CD8-positive, alpha-beta memory T cell (primary cell): ENCODE measurements around the gene LIPF. TPM values are rescaled to one million over a fixed set of nuclear protein-coding genes. Genes with fewer than 3 reads are reported as not detected.

ENCODE experiments used
- CTCF ChIA-PET: fragments of 350-600 bp; sonication (Branson Sonifier 250); formaldehyde crosslinking; loops from one replicate; lab custom pipeline; 2021; ENCODE audit warnings: antibody characterized with exemption; lab: Charles Lee
- POLR2A ChIA-PET: fragments of 350-600 bp; sonication (Branson Sonifier 250); formaldehyde crosslinking; loops from one replicate; lab custom pipeline; 2021; ENCODE audit warnings: antibody characterized with exemption; lab: Charles Lee
- DNase-seq, 5 donors: peaks; one replicate each; pipeline versions ENCODE4 v3.0.0 to v3.0.0-alpha.2; 2020 to 2022; ENCODE audit warnings: mixed read lengths in 1 of 5
- H3K27ac ChIP-seq: one replicate; pipeline ENCODE4 v1.7.0; 2013; ENCODE audit warnings: low read depth, mild to moderate bottlenecking, low read length, moderate library complexity
- H3K27me3 ChIP-seq: 2 replicates; pipeline ENCODE4 v1.7.0; 2013; ENCODE audit warnings: low read length, mild to moderate bottlenecking; ENCODE audit not compliant: insufficient read depth, poor library complexity, severe bottlenecking
- H3K36me3 ChIP-seq: 2 replicates; pipeline ENCODE4 v1.7.0; 2013; ENCODE audit warnings: mild to moderate bottlenecking, low read length, moderate library complexity; ENCODE audit not compliant: insufficient read depth
- H3K4me1 ChIP-seq: 2 replicates; pipeline ENCODE4 v1.7.0; 2013; ENCODE audit warnings: mild to moderate bottlenecking, low read length, moderate library complexity; ENCODE audit not compliant: insufficient read depth
- H3K4me3 ChIP-seq: 2 replicates; pipeline ENCODE4 v1.7.0; 2013; ENCODE audit warnings: mild to moderate bottlenecking, low read length
- H3K9me3 ChIP-seq: 2 replicates; pipeline ENCODE4 v1.7.0; 2013; ENCODE audit warnings: mild to moderate bottlenecking, low read length
- H3K27ac Mint-ChIP-seq, 8 donors: one replicate each; pipeline ENCODE4 v1.8.0; 2020 to 2021; ENCODE audit warnings: mixed read lengths in 8 of 8, mild to moderate bottlenecking in 6 of 8, inconsistent platforms in 3 of 8, moderate library complexity in 3 of 8
- H3K27me3 Mint-ChIP-seq, 2 donors: one replicate each; pipeline ENCODE4 v1.8.0; 2020 to 2021; ENCODE audit warnings: mixed read lengths in 2 of 2, mild to moderate bottlenecking in 1 of 2, moderate library complexity in 1 of 2
- H3K36me3 Mint-ChIP-seq, 3 donors: one replicate each; pipeline ENCODE4 v1.8.0; 2020 to 2021; ENCODE audit warnings: mixed read lengths in 3 of 3, inconsistent platforms in 1 of 3, mild to moderate bottlenecking in 1 of 3
- H3K4me1 Mint-ChIP-seq, 3 donors: one replicate each; pipeline ENCODE4 v1.8.0; 2020 to 2021; ENCODE audit warnings: mixed read lengths in 3 of 3, inconsistent platforms in 1 of 3, mild to moderate bottlenecking in 1 of 3
- H3K4me3 Mint-ChIP-seq, 7 donors: one replicate each; pipeline ENCODE4 v1.8.0; 2020 to 2021; ENCODE audit warnings: mixed read lengths in 7 of 7, mild to moderate bottlenecking in 6 of 7, moderate library complexity in 4 of 7, inconsistent platforms in 2 of 7
- H3K9me3 Mint-ChIP-seq, 5 donors: one replicate each; pipeline ENCODE4 v1.8.0; 2020 to 2022; ENCODE audit warnings: mixed read lengths in 5 of 5, mild to moderate bottlenecking in 3 of 5, moderate library complexity in 2 of 5, inconsistent platforms in 1 of 5
- polyA plus RNA-seq: library from polyadenylated mRNA; unstranded; fragments of 300-500 nt; fragmentation: Illumina TruSeq; gene quantifications from one replicate; pipeline ENCODE4 v1.2.3, GENCODE V29; 2021
- total RNA-seq, 2 experiments: library from RNA; stranded (reverse); gene quantifications; one replicate each; pipeline ENCODE4 v1.2.3, GENCODE V29; 2021

The LIPF gene, protein sequence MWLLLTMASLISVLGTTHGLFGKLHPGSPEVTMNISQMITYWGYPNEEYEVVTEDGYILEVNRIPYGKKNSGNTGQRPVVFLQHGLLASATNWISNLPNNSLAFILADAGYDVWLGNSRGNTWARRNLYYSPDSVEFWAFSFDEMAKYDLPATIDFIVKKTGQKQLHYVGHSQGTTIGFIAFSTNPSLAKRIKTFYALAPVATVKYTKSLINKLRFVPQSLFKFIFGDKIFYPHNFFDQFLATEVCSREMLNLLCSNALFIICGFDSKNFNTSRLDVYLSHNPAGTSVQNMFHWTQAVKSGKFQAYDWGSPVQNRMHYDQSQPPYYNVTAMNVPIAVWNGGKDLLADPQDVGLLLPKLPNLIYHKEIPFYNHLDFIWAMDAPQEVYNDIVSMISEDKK
- not detected for total RNA-seq
- polyA plus RNA-seq, result not detected

DNA sequence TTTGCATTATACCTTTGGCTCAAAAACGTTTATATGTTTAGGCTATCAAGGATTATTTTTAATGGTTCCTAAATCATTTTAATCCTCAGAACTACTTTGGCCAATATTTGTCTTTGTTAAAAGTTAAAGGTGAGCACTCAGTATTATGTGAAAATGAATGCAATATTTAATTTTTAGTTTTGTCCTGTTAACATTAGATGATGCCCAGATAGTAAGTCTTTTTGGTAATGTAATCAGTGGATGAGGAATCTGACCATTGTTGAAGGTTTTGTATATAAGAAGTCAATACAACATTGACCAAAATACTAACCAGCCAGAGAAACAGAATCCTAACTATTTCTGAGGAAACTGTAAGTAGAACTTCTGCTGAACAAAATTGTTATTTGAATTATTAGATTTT, at the start of gene LIPF:
TSS of gene LIPF (plus strand) at position 301 of the 400 bp plus-strand sequence. CDS start 2,856 bp downstream, outside the sequence.
- no peaks in the 10 kb centered on the region for H3K27me3 ChIP-seq
- H3K27me3 Mint-ChIP-seq, result peaks cover 6 to 8% of the 10 kb centered on the region in 2 donors
- H3K36me3 Mint-ChIP-seq, result no peaks in the 10 kb centered on the region
- peaks cover 0 to 2% (median 0%) of the 10 kb centered on the region in 5 donors for H3K9me3 Mint-ChIP-seq
- no peak within 1 kb of the TSS for H3K4me3 ChIP-seq
- H3K27ac ChIP-seq, result no peak within 1 kb of the TSS
- no peak within 1 kb of the TSS for H3K4me3 Mint-ChIP-seq
- POLR2A ChIA-PET, result no interaction called here
- CTCF ChIA-PET, result no interaction called here
- no peak within 1 kb of the TSS for H3K27ac Mint-ChIP-seq
- no peaks in the 10 kb centered on the region for H3K9me3 ChIP-seq
- H3K4me1 Mint-ChIP-seq, result no peaks in the 10 kb centered on the region
- DNase-seq, result no peak
- no peaks in the 10 kb centered on the region for H3K36me3 ChIP-seq
- no peaks in the 10 kb centered on the region for H3K4me1 ChIP-seq

DNA sequence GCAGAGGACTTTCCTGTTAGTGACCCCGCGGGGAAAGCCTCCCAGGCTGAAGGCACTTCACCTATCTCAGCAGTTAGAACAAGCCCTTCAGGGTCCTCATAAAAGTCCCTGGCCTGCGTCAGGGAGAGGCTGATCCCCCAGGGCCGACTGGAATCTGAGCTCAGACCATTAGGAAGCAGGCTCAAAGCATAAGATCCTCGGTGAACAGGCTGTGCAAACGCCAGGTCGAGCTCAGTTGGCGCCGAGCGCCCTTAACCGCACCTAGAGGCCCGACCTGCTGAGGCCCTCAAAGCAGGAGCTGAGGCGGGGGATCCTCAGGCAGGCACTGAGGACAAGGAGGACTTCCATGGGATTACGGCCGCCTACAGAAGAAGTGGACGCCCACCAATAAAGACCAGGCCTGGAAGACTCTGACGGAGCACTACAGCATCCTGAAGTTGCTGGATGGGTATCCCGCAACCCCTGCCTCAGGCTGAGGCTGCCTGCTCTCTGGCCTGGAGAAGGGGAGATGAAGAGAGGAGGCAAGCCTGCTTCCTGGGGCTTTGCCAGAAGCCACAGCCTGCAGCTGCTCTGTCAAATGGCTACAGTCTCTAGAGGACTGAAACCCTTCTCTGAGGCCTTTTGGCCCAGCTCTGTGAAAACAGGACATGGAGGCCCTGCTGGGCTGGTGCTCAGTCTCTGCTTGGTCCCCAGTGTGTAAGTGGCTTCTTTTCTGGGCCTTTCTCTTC, 47.8 kb upstream of the LIPF start:
- no peak for DNase-seq
- no peaks in the 10 kb centered on the region for H3K9me3 ChIP-seq
- H3K4me3 ChIP-seq, result no peak overlapping the region
- ChIA-PET POLR2A (no interaction called here), CTCF (interaction anchor here (1.4 kb wide), 1 partner anchor 38 kb away, joined by 3 read pairs; no protein-coding TSS in a partner anchor)
- Mint-ChIP-seq H3K27ac (no peak overlapping the region), H3K9me3 (no peaks in the 10 kb centered on the region), H3K4me3 (no peak overlapping the region), H3K4me1 (no peaks in the 10 kb centered on the region), H3K27me3 (peaks cover 0 to 1% of the 10 kb centered on the region in 2 donors), H3K36me3 (no peaks in the 10 kb centered on the region)
- H3K27ac ChIP-seq, result no peak overlapping the region
- no peaks in the 10 kb centered on the region for H3K36me3 ChIP-seq
- H3K27me3 ChIP-seq, result no peaks in the 10 kb centered on the region
- H3K4me1 ChIP-seq, result no peaks in the 10 kb centered on the region

DNA sequence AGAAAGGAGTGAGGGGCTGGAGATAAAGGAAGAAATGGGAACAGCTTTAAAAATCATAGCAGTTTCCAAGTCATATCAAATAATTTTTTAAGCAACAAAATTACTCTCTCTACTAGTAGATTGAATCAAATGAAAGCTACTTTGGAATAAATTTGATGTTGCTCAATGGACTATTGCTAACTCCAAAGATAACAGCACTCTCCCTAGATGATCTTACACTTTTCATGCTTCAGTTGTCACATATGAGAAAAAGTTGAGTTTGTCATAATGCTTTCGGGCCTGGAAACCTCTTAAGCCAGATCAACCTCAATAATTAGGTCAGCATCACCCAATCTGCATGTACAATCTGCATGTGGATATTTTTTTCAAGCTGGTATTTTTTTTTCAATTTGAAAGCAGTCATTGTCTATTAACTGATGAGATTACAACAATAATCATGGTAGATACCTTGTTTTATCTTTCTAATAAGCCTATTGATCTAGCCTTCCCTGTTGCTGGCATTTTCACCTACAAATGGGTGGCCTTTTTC, 46.4 kb upstream of the LIPF start:
- no peaks in the 10 kb centered on the region for H3K36me3 Mint-ChIP-seq
- no peak overlapping the region for H3K27ac Mint-ChIP-seq
- Histone ChIP-seq H3K27ac (no peak overlapping the region), H3K27me3 (no peaks in the 10 kb centered on the region), H3K36me3 (no peaks in the 10 kb centered on the region), H3K4me1 (no peaks in the 10 kb centered on the region), H3K4me3 (no peak overlapping the region), H3K9me3 (no peaks in the 10 kb centered on the region)
- CTCF ChIA-PET, result interaction anchor here (0.8 to 1.4 kb wide), 2 partner anchors 35 to 37 kb away, joined by 3 read pairs; partner anchors contain the start of gene RNLS
- no peaks in the 10 kb centered on the region for H3K4me1 Mint-ChIP-seq
- H3K9me3 Mint-ChIP-seq, result no peaks in the 10 kb centered on the region
- POLR2A ChIA-PET, result no interaction called here
- H3K4me3 Mint-ChIP-seq, result no peak overlapping the region
- no peak for DNase-seq
- peaks cover 0 to 3% of the 10 kb centered on the region in 2 donors for H3K27me3 Mint-ChIP-seq

DNA sequence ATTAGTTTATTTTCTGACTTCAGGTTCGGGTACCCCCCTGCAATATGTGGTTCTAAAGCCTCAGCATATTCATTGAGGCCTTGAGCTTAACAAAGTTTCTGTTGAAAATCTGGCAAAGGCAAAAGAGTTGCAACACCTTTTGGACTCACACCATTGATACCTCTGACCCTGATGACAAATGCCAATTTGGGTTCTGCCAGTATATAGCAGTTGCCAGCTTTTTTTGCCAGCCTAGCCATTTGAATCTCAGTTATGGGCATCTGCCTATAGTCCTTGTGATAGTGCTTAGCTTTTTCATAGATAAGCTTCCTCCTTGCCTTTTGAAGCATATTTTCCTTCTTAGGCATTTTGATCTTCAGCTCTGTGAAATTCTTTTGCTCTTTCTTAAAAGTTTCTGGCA, 45.7 kb upstream of the LIPF start:
- H3K9me3 Mint-ChIP-seq, result no peaks in the 10 kb centered on the region
- ChIA-PET POLR2A (no interaction called here), CTCF (no interaction called here)
- no peak overlapping the region for H3K4me3 Mint-ChIP-seq
- Histone ChIP-seq H3K4me3 (no peak overlapping the region), H3K27ac (no peak overlapping the region), H3K36me3 (no peaks in the 10 kb centered on the region), H3K9me3 (no peaks in the 10 kb centered on the region), H3K4me1 (no peaks in the 10 kb centered on the region), H3K27me3 (no peaks in the 10 kb centered on the region)
- no peak for DNase-seq
- H3K27ac Mint-ChIP-seq, result peak overlapping the region in 1 of 8 donors; percentile 11
- H3K27me3 Mint-ChIP-seq, result peaks cover 0 to 1% of the 10 kb centered on the region in 2 donors
- no peaks in the 10 kb centered on the region for H3K4me1 Mint-ChIP-seq
- H3K36me3 Mint-ChIP-seq, result no peaks in the 10 kb centered on the region

DNA sequence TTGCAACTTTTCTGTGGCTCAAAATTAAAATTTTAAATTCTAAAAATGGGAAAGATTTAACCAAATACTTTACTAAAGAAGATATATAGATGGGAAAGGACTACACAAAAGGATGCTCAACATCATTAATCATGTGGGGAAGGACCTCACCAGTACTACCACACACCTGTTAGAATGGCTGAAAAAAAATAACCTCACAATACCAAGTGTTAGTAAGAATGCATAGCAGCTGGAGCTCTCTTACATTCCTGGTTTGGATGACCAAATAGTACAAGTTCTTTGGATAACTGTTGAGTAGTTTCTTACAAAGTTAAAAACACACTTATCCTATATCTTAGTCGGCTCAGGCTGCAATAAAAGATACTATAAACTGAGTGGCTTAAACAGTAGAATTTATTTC, 43.8 kb upstream of the LIPF start:
- H3K9me3 ChIP-seq, result no peaks in the 10 kb centered on the region
- H3K4me1 ChIP-seq, result no peaks in the 10 kb centered on the region
- ChIA-PET CTCF (interaction anchor here (1.2 kb wide), 1 partner anchor 59 kb away, joined by 3 read pairs; no protein-coding TSS in a partner anchor), POLR2A (no interaction called here)
- Mint-ChIP-seq H3K4me3 (no peak overlapping the region), H3K36me3 (no peaks in the 10 kb centered on the region), H3K27ac (no peak overlapping the region), H3K4me1 (no peaks in the 10 kb centered on the region), H3K9me3 (no peaks in the 10 kb centered on the region), H3K27me3 (peaks cover 0 to 1% of the 10 kb centered on the region in 2 donors)
- no peaks in the 10 kb centered on the region for H3K36me3 ChIP-seq
- no peak for DNase-seq
- no peaks in the 10 kb centered on the region for H3K27me3 ChIP-seq
- no peak overlapping the region for H3K4me3 ChIP-seq
- H3K27ac ChIP-seq, result no peak overlapping the region

DNA sequence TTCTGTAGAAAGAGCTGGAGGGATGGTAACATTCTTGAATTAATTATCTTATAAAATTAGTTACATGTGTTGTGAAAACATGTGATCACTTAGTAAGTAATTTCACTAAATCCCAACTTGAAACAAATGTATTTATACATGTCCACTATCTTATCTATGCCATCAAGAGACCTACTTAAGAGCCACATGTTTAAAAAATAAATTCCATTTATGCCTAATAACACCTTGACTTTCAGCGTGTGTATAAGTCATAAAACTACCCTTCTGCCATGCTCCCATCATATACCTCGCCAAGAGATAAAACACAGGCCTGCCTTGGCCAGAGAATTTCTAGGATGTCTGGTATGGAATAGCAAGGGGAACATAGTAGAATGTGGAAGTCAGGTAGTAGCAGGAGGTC, 40.4 kb upstream of the LIPF start:
- no peak for DNase-seq
- H3K27me3 ChIP-seq, result no peaks in the 10 kb centered on the region
- Mint-ChIP-seq H3K36me3 (no peaks in the 10 kb centered on the region), H3K27me3 (peaks cover 0 to 1% of the 10 kb centered on the region in 2 donors), H3K27ac (peak overlapping the region in 1 of 8 donors; percentile 39), H3K4me1 (no peaks in the 10 kb centered on the region), H3K9me3 (peaks cover 0 to 4% (median 0%) of the 10 kb centered on the region in 5 donors), H3K4me3 (no peak overlapping the region)
- no peak overlapping the region for H3K27ac ChIP-seq
- ChIA-PET POLR2A (no interaction called here), CTCF (no interaction called here)
- H3K36me3 ChIP-seq, result no peaks in the 10 kb centered on the region
- H3K9me3 ChIP-seq, result no peaks in the 10 kb centered on the region
- H3K4me1 ChIP-seq, result no peaks in the 10 kb centered on the region
- no peak overlapping the region for H3K4me3 ChIP-seq

DNA sequence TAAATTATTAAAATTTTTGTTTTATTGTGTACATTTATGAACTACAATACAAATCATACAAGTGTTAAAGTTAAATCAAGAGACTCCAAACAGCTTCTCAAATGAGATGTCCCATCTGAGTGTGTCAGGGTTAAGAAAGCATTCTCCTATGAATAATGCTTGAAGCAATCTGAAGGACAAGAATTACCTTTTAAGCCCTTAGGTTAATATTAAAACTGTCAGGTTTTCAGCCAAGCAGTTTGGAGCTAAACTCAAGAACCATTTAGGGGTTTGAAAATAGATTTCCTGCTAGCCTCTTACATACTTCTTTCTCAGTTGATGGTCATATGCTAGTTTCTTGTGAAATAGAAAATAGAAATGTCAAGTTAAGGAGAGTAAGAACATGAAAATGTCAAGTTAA, 39.4 kb upstream of the LIPF start:
- DNase-seq, result no peak
- peaks cover 0 to 6% (median 3%) of the 10 kb centered on the region in 5 donors for H3K9me3 Mint-ChIP-seq
- Histone ChIP-seq H3K36me3 (no peaks in the 10 kb centered on the region), H3K27me3 (no peaks in the 10 kb centered on the region), H3K4me3 (no peak overlapping the region), H3K4me1 (no peaks in the 10 kb centered on the region), H3K27ac (no peak overlapping the region), H3K9me3 (no peaks in the 10 kb centered on the region)
- peaks cover 0 to 1% of the 10 kb centered on the region in 2 donors for H3K27me3 Mint-ChIP-seq
- CTCF ChIA-PET, result no interaction called here
- H3K4me3 Mint-ChIP-seq, result no peak overlapping the region
- no peaks in the 10 kb centered on the region for H3K36me3 Mint-ChIP-seq
- H3K27ac Mint-ChIP-seq, result no peak overlapping the region
- POLR2A ChIA-PET, result no interaction called here
- no peaks in the 10 kb centered on the region for H3K4me1 Mint-ChIP-seq

DNA sequence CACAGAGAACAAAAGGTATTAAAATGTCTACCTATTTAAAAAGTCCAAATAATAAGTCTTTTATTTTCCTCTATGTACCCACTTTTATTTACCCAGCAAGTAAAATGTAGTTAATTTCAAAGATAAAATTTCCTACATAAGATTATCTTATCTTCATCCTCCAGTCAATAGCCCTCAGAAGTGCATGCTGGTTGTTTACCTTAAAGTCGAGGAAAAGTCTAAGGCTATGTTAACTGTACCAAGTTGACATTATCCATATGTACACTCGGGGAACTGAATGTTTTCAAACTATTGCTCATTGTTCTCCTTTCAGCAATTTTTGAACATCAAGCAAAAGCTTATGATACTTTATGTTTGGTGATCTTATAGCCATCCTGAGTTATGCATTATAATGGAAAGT, 24.1 kb upstream of the LIPF start:
- Mint-ChIP-seq H3K27me3 (peaks cover 8 to 37% of the 10 kb centered on the region in 2 donors), H3K9me3 (peaks cover 0 to 6% (median 0%) of the 10 kb centered on the region in 5 donors), H3K27ac (no peak overlapping the region), H3K36me3 (peaks cover 0 to 1% (median 0%) of the 10 kb centered on the region in 3 donors), H3K4me1 (no peaks in the 10 kb centered on the region), H3K4me3 (no peak overlapping the region)
- Histone ChIP-seq H3K9me3 (no peaks in the 10 kb centered on the region), H3K27ac (no peak overlapping the region), H3K27me3 (no peaks in the 10 kb centered on the region), H3K4me1 (no peaks in the 10 kb centered on the region), H3K36me3 (no peaks in the 10 kb centered on the region), H3K4me3 (no peak overlapping the region)
- ChIA-PET CTCF (no interaction called here), POLR2A (no interaction called here)
- DNase-seq, result no peak
